NCI-H82 treated with DMSO at 0.1 percent for 48 hours (cell line): ENCODE data around the gene ZSWIM1.
"Not testable (repeated sequence)": the region's sequence is repeated elsewhere in the genome, so short reads cannot be mapped to it uniquely, and the experiment has no call there.

ENCODE experiments used
- DNase-seq: peaks from one replicate; lab custom pipeline; 2025; ENCODE audit not compliant: unreplicated experiment; lab: John Stamatoyannopoulos, UW

The ZSWIM1 gene

DNA sequence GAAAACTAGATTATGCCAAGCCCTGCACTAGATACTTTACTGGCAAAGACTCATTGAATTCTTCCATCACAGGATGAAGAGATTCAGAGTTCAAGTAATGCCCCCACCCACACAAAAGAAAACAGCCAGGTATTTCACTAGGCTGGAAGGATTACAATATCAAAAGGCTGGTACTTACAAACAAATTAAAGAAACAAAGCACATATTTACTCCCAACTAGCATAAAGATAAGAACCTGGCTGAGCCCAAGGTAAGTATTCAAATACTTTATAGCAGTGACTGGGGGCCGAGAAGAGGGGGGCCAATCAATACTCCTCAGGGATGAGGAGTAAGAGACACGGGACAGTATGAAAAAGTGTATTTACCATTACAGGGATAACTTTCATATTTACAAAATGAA lies 27.5 kb upstream of the ZSWIM1 start:
- no peak for DNase-seq

DNA sequence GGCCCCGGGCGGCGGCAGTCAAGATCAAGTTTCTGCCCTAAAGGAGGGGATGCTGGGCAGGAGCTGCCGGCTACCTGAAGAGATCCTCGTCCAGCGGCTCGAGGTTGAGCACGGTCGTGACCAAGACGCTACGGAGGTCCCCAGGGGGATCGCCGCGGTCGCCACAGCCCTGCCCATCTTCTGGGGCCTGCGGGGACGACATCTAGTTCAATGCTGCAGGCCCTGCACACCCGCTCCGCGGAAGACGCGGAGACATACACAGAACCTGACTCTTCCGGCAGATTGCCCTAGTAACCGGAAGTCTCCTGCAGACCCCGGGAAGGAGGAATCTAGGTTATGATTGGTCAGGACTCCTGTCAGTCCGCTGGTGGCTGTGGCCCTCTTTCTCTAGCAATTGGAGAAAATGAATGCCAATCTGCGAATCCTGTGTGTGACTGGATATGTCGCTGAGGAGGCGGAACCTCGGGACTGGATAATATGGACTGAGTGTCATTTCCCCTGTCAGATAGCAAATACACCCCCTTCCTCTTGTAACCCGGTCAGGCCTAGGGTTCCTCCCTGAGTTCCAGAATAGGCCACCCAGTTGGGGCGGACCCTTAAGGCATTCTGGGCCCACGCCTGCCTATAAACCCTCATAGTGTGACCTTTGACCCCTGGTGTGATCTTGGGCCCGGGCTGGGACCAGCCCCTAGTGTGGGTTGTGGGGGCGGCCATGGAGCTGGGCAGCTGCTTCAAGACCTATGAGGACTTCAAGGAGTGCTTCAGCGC lies 23.7 kb upstream of the ZSWIM1 start, which contains the start of the genes ACOT8 and ZSWIM3:
Gene ACOT8, minus strand, starts transcription at position 279 of the 768 bp plus-strand sequence. Its CDS starts 77 bp downstream, at position 202.
Gene ZSWIM3, plus strand, starts transcription at position 501 of the 768 bp plus-strand sequence. Its CDS starts 212 bp downstream, at position 713.
- peak; percentile 100 for DNase-seq

DNA sequence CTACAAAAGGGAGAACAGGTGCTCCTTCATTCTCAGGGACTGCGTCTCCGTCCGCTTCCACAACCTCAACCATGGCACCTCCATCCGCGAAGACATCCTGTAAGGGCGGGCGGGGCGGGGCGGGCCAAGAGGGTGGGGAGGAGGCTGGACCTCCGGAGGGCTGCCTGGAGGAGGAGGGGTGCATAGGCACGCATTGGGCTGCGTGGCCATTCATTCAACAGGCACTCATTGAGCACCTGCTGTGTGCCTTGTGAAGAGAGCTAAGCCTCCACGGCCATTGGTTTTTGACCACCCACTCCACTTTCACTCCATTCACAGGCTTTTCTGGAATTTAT lies 23.2 kb upstream of the ZSWIM1 start:
- no peak for DNase-seq

DNA sequence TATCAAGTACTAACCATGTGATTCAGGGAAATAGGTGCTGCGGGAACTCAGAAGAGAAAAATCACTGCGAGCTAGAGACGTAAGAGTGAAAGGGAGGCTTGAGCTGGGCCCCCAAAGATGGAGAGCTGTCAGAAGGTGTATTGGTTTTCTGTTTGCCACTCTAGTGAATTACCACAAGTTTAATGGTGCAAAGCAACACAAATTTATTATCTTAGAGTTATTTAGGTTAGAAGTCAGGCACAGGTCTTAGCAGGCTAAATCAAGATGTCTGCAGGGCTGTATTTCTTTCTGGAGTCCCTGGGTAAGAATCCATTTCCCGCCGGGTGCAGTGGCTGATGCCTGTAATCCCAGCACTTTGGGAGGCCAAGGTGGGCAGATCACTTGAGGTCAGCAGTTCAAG lies 21.1 kb upstream of the ZSWIM1 start:
- DNase-seq = no peak

DNA sequence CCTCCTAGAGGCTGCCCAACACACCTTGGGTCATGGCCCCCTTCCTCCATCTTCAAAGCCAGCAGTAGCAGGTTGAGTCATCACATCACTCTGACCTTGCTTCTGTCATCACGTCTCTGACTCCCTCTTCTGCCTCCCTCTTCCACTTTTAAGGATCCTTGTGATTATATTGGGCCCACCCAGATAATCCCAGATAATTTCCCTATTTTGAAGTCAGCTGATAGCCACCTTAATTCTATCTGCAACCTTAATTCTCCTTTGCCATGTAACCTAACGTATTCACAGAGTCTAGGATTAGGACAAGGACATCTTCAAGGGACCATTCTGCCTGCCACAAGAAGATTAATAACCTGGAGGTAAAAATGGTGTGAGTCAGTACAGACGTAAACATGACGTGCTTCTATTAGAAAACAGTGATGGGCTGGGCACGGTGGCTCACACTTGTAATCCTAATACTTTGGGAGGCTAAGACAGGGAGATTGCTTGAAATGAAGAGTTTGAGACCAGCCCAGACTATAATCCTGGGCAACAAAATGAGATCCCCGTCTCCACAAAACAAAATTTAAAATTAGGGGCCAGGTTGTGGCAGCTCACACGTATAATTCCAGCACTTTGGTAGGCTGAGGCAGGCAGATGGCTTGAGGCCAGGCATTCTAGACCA lies 20.3 kb upstream of the ZSWIM1 start:
- peak; percentile 98 for DNase-seq

DNA sequence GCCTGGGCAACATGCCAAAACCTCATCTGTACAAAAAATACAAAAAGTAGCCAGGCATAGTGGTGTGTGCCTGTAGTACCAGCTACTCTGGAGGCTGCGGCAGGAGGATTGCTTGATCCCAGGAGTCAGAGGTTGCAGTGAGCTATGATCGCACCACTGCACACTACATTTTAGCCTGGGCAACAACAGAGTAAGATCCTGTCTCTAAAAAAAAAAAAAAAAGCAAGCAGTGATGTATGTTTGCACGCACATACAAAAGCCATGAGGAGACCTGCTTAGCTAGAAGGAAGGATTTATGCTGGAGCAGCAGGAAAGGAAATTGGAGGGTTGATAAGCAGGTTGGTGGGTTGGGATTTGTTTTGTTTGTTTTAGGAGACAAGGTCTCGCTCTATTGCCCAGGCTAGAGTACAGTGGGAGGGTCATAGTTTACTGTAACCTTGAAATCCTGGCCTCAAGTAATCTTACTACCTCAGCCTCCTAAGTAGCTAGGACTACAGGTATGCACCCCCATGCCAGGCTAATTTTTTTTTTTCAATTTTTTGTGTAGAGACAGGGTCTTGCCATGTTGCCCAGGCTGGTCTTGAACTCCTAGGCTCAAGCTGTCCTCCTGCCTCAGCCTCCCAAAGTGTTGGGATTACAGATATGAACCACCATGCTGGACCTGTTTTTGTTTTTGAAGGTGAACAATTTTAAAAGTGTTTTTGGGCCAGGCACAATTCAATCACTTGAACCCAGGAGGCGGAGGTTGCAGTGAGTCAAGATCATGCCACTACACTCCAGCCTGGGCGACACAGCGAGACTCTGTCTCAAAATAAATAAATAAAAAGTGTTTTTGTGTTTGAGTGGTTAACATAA lies 19.6 kb upstream of the ZSWIM1 start:
- DNase-seq = peak; percentile 60

DNA sequence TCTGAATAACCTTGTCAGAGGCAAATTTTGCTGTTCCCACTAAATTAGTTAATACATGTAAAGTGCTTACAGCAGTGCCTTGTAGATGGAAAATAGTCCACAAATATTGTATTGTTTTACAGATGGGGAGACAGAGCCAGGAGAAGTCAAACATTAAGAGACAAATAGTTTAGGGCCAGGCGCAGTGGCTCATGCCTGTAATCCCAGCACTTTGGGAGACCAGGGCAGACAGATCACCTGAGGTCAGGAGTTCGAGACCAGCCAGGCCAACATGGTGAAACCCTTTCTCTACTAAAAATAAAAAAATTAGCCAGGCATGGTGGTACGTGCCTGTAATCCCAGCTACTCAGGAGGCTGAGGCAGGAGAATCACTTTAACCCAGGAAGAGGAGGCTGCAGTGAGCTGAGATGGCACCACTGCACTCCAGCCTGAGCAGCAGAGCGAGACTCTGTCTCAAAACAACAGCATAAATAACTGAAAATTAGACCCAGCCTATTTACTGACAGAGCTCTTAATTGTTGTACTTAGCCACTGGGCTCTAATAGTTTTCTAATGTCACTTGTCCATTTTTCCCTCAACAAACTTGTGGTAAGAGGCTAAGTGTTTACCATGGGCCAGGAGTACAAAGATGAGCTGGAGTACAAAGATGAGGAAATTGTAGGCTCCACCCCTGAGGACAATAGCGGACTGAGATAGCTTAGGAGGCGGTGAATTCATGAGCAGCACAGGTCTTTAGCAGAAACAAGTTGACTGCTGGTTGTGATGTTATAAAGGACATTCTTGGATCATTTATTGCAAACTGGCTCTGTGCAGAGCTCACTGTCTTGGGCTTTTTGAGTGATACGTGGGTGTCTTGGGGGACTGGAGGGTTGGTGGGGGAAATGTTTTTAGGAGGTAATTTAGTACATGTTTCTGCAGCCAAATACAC lies 17.2 kb upstream of the ZSWIM1 start:
- DNase-seq = no peak

DNA sequence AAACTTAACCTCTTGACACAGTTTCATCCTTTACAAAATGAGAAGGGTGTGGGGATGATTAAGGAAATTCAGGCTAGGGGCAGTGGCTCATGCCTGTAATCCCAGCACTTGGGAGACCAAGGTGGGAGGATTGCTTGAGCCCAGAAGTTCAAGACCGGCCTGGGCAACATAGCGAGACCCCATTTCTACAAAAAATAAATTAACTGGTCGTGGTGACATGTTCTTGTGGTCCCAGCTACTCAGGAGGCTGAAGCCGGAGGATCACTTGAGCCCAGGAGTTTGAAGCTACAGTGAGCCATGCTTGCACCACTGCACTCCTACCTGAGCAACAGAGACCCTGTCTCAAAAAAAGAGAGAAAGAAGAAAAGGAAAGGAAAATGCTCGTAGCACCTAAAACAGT lies 14.6 kb upstream of the ZSWIM1 start:
- no peak for DNase-seq

DNA sequence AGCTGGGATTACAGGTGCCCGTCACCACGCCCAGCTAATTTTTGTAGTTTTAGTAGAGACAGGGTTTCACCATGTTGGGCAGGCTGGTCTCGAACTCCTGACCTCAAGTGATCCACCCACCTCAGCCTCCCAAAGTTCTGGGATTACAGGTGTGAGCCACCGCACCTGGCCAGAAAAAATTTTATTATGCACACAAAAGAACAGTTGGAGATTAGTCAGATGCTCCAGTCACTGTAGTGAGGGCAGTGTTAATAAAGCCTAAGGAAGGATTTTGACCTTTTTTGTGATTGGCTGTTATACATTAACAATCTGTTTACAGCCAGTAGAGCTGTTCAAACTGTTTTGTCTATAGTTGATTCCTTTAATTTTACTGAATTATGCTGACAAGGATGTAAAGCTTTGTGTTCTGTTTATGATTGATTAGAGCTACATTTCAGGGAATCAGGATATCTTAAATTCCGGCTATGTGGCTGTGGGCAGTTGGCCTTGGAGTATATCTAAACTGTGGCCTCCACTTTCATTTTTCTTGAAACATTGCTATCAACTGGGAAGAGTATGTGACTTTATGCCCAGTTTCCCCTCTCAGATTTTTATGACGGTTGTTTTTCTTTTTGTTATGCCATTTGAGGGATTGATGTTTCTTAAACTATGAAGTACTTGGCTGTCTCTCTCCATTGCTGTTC lies 13.8 kb upstream of the ZSWIM1 start:
- no peak for DNase-seq

DNA sequence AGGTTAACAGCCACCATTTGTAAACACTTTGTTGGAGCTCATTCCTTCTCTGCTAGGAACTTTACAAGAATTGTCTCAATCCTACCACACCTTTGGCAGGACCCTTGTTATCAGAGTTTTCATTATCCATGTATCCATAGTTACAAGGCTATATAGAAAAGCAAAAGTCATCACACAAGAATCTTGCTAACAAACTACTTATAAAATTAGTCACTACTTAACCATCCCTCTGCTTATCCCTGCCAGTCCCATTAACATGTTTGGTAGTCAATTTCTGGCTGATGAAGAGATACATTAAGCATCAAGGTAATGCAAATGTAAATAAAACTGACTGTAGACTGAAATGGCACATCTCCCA lies 13.2 kb upstream of the ZSWIM1 start:
- DNase-seq = no peak

DNA sequence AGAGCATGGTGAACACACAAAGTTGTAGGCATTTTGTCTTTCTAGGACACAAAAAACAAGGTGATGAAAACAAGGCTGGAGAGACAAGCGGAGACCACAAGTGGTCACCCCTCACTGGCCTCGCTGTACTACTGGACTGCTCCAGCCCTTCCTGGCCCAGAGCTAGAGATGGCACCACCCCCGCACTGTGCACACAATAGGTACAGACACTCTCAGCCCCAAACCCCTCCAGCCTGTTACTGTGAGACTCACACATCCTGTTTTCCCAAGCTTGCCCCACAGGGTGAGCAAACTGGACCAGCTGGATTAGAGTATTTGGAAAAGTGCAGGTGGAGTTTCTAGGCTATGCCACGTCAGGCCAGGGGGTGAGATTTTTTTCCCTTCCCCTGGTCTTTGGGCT lies 8.4 kb upstream of the ZSWIM1 start:
- DNase-seq = no peak

DNA sequence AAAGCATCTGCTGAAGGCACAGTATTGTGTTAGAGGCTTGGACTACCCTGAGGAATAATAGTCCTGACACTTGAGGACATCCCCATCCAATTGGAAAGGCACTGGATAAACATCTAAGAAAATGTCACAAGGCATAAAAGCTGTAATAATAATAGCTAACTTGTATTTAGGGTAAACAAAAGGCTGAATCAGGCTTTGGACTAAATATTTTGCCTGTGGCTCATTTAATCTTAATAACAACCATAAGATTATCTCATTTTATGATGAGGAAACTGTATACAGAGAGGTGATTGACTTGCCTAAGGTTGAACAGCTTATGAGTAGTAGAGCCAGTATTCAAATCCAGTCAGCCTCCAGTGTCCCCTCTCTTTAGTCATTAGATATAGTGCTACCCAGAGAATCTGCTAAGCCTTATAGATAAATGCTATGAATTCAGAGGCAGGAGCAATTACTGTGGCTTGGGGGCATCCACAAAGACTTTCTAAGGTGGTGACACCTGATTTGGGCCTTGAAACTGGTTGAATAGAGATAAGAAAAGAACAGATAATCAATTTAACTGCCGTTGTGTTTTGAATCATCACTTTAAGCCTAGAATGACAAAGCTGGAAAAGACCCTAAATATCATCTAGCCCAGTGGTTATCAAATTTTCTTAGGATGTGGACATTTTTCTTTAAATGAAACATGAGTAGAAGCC lies 7.5 kb upstream of the ZSWIM1 start:
- no peak for DNase-seq

DNA sequence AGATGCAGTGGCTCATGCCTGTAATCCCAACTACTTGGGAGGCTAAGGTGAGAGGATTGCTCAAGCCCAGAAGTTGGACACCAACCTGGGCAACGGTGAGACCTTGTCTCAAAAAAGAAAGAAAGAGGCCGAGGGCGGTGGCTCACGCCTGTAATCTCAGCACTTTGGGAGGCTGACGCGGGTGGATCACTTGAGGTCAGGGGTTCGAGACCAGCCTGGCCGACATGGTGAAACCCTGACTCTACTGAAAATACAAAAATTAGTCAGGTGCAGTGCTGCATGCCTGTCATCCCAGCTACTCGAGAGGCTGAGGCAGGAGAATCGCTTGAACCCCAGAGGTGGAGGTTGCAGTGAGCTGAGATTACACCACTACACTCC lies 6.9 kb upstream of the ZSWIM1 start:
- DNase-seq = not testable (repeated sequence)

DNA sequence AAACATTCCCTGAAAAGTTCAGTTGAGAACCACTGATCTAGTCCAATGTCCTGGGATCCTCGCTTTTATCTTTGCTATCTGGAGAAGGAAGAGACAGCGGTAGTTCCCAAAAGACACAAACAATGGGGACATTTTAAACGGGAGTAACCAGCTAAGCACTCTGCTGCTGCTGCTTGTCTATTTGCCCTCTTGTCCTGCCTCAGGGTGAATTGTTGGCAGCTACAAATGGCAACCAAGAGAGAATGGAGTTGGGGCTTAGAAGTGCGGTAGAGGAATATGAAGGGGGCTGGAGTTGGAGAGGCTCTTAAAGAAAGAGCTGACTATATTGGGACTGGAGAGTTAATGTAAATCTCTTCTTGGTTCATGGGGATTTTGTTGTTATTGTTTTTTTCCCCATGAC lies 6.5 kb upstream of the ZSWIM1 start:
- no peak for DNase-seq

DNA sequence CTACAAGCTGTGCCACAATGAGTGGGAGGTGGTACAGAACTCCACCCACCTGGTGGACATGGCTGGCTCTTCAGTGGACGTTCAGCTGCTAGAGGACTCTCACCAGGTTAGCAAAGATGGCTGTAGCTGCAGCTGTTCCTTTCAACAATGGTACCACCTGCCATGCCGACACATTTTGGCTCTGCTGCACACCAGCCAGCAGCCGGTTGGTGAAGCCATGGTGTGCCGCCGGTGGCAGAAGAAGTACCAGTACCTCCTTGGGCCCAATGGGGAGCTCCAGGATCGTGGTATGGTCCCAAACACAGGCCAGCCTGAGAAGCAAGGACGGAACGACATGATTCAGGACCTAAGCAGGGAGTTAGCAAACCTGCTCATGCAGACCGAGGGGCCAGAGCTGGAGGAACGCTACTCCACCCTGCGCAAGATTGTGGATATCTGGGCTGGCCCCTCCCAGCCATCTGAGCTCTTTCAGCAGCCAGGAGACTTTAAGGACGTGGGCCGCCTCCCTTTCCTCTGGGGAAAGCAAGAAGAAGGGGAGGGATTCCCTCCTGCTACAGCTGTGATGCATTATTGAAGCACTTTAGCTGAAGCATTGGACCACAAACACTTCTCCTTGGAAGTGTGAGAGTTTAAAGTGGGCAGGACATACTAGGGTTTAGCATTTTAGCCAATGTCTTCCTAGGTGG lies 2.8 kb upstream of the ZSWIM1 start:
- DNase-seq = peak; percentile 28

DNA sequence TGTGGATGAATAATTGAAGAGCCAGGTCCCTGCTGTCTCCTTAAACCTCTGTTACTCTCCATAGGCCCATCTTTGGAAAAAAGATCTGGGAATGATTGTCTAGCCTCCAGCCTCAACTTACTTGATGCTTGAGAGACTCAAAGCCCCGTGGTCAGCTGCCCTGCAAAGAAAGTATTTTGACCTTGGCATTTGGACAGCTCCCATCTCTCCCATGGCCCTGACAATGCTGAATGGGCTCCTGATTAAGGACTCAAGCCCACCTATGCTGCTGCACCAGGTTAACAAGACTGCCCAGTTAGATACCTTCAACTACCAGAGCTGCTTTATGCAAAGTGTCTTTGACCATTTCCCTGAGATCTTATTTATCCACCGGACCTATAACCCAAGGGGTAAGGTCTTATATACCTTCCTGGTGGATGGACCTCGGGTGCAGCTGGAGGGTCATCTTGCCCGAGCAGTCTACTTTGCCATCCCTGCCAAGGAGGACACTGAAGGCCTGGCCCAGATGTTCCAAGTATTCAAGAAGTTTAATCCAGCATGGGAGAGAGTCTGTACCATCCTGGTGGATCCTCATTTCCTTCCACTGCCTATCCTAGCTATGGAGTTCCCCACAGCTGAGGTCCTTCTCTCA lies 1.6 kb downstream of the ZSWIM1 start:
- no peak for DNase-seq

DNA sequence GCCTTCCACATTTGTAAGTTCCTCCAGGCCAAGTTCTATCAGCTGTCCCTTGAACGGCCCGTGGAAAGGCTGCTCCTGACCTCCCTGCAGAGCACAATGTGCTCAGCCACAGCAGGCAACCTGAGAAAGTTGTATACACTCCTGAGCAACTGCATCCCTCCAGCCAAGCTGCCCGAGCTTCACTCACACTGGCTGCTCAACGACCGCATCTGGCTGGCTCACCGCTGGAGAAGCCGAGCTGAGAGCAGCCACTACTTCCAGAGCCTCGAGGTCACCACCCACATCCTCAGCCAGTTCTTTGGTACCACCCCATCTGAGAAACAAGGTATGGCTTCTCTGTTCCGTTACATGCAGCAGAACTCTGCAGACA lies 2.1 kb downstream of the ZSWIM1 start:
- no peak for DNase-seq

DNA sequence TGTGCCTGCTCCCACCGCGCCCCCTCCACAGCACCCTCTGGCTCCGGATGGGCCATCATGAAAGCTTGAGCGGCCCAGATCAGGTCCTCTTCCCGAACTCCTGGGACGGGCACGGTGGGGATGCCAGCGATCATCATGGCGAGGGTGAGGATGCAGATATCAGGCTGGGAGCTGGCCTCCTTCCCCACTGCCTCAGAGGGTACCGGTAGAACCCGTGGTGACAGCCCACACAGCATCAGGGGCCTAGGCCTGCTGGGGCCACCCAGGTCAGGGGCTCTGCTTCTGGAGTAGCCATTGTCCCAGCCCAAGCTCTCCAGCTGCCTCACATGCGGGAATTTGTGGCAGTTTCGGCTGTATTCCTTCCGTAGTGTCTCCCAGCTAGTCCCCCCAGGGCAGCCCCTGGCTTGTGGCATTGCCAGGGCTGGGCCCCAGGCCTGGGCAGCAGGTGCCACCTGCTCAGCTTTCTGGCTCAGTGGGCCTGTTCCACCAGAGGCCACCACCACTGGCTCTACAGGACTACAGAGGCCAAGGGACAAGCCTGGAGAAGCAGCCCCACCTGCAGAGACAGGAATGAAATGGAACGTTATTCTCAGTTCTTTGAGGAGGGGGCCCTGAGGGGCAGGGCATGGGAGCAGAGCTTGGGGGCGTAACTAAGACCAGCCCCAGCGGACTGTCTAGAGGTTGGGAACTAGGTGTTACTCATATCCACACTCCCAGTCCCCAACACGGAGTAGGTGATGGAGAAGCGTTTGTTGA lies 5.7 kb downstream of the ZSWIM1 start:
- DNase-seq = no peak
